CD4-positive, alpha-beta T cell treated with Interferon gamma for 1 hour (primary cell): ENCODE data around the gene DCAF10.
"Not testable (repeated sequence)": the region's sequence is repeated elsewhere in the genome, so short reads cannot be mapped to it uniquely, and the experiment has no call there.

Source experiments
- DNase-seq: peaks from one replicate; pipeline ENCODE4 v3.0.0-alpha.2; 2020

Gene DCAF10

DNA sequence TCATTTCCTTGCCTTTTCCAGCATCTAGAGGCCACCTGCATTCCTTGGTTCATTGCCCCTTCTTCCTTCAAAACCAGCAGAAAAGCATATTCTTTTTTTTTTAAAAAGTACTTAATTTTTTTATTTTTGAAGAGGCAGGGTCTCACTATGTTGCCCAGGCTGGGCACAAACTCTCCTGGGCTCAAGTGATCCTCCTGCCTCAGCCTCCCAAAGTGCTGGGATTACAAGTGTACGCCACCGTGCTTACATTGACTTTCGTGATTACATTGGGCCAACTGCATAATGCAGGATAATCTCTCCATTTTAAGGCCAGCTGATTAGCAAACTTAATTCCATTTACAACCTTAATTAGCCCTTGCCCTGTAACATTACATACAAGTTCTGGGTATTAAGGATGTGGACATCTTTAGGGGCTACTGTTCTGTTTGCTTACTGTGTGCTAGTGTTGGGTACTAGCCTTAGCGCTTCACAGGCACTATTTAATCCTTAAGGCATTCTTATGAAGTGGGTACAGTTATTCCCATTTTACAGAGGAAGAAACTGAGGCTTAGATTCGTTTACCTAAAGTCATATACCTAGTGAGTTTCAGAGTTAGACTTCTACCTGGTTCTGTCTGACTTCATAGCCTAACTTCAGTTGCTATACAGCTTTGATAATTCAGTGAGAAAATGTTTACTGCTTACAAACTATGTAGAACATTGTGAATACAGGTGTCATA, 69.6 kb downstream of the DCAF10 start:
- no peak for DNase-seq

- no peak for DNase-seq
These were observed 70.2 kb downstream of the DCAF10 start for GRCh38 chr9:37870799-37871176.

DNA sequence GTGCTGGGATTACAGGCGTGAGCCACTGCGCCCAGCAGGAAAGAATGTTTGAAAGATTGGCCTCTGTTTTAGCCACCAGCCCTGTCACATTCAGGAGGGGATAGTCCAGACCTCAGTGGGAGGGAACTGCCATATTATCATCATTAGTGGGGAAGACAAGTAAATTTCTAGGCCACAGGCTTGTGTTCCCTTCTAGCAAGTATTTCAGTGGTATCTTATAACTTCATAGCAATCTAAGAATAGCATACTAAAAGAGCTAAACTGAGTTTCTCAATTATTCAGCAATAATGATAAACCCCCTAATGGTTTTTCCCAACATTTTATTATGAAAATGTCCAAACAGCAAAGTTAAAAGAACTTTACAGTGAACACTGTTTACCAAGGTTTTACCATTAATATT, 73.4 kb downstream of the DCAF10 start:
- DNase-seq = no peak

GRCh38 chr9:37876376-37876775, 75.8 kb downstream of the DCAF10 start:
- no peak for DNase-seq

- no peak for DNase-seq
These were observed 80.4 kb downstream of the DCAF10 start for GRCh38 chr9:37880916-37881479.

DNA sequence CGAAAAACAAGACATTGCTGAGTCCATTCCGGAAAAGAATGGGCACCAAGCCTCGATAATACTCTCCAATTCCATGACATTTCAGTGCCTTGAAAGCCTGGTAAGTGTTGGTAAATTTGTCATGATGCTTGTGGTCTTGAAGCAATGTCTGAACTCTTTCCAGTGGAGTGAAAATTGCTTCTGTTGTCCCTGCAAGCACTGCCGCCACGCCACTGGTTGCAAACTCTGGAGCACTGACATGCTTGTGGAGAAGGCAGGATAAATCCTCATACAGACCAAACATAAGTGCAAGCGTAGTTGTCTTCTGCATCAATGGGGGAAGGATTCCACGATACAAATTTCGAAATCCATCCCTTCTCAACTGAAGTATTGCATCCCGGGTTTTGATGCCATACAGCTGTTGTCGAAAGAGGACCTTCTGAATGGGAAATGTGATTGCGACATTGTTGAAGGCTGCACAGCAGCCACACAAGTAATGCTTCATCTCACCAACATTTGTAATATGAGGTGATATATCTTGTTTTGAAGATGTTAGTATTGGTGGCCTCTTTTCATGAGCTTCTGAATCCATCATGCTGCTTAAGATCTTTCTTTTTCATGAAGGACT, 87.5 kb downstream of the DCAF10 start:
- DNase-seq = not testable (repeated sequence)

DNA sequence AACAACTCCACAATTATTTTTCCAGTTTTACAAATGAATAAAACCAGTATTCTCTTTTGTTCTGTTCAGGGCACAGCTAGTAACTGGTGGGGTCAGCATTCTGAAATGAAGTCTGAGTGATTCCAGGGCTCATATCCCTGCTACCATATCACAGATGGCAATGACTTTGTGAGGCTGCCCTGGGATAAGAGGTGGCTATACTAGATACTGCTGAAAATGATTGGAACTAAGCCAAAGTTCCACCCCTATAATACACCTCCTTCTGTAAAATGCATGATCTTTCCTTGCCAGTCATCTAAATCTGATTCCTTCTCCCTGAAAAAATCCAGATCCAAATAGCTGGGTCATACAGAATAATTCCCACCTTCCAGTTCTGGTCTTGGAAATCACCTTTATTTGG, 88.9 kb downstream of the DCAF10 start:
- no peak for DNase-seq

DNA sequence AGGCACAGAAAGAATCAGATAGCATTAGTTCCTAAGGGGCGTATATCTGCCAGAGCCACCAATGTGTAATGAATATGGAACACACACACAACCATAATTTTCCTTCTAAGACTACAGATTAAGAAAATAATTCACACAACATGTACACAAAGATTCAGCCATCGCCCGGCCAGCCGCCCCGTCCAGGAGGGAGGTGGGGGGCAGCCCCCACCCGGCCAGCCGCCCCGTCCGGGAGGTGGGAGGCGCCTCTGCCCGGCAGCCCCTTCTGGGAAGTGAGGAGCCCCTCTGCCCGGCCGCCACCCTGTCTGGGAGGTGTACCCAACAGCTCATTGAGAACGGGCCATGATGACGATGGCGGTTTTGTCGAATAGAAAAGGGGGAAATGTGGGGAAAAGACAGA, 90.4 kb downstream of the DCAF10 start:
- DNase-seq = not testable (repeated sequence)

- no peak for DNase-seq
These were observed 91.5 kb downstream of the DCAF10 start for GRCh38 chr9:37892063-37892462.

- no peak for DNase-seq
These were observed 97.1 kb downstream of the DCAF10 start for GRCh38 chr9:37897665-37898064.

DNA sequence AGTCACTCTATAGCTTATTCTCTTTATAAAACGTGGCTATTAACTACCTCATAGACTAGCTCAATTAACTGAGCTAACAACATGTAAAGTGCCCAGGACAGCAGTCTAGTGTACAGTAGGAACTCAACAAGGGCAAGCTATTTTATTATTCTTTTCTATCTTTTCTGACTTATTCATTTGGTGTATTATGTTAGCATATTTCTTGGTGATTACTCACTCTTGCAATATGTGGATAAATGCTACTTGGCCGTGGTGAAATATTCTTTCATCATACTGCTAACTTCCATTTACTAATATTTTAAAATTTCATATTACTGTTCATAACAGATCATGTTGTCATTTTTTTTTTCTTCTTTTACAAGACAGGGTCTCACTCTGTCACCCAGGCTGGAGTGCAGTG, 98.4 kb downstream of the DCAF10 start:
- no peak for DNase-seq

- no peak for DNase-seq
These were observed 101.5 kb downstream of the DCAF10 start for GRCh38 chr9:37902131-37902530.

GRCh38 chr9:37902796-37903646, 102.4 kb downstream of the DCAF10 start:
- no peak for DNase-seq

DNA sequence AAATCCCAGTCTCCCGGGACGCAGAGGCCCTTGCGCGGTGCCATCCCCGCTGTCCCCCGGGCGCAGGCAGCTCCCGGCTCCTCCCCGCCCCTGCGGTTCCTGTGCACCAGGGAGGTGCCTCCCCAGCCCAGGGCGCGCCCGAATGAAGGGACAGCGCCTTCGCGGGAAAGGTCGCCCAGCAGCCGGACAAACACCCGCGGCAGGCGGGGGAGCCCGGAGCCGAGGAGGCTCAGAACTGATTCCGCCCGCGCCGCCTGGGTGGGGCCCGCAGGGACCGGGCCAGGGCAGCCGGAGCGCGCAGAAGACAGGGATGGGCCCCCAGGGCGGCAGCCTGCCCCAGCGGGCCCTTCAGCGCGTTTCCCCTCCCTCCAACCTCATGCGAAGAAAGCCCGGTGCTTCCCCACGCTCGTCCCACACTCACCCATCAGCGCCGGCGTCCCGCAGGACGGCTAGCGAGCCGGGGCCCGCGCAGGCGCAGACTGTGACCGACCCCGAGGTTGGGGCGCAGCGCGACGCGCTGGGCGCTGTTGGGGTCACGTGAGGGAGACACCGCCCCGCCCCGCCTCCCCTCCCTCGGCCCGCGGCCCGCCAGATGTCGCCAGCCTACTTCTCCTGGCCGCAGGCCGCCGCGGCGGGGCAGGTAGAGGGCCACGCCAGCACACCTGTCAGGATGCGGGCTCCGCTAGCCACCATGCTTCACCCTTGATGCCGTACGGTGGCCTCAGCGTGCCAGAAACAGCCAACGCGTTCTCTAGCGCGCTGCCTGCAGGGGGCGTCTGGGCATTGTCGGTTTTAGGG, 103.2 kb downstream of the DCAF10 start, which contains the start of gene SLC25A51:
SLC25A51 (minus strand) TSS at position 481 of the 798 bp plus-strand sequence. CDS start 15,577 bp downstream, outside the sequence.
- DNase-seq = peak; percentile 92

DNA sequence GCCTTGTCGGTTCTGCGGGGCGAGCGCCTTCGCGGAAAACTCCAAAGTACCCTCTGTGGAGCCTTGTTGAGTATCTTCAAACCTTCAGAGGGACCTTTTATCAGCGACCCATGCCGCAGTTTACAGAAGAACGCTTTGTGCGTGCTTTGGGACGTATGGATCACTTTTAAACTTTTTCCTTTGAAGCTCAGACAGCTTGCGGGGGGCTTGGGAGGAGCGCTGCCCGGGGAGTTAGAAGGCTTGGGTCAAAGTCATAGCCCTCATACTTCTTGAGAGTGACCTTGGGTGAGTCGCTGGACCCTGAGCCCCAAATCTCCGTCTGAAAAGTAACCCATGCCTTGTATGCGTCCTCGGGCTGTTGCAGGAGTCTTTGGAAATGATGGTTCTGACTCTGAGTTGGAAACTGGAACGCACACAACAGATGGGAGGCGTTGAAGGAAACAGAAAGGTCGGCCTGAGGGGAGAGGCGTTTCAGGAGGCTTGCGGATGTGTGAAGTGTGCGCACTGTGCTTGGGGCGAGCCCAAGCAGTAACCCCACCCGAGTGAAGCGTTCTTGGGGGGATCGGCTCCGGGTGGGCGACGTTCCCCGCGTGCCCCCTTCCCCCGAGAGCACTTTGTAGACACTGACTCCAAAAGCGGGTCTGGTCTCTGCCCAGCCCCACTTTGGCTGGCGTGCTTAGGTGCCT, 104.0 kb downstream of the DCAF10 start:
- no peak for DNase-seq

- DNase-seq = no peak
These were observed 104.5 kb downstream of the DCAF10 start for GRCh38 chr9:37905131-37905505.

DNA sequence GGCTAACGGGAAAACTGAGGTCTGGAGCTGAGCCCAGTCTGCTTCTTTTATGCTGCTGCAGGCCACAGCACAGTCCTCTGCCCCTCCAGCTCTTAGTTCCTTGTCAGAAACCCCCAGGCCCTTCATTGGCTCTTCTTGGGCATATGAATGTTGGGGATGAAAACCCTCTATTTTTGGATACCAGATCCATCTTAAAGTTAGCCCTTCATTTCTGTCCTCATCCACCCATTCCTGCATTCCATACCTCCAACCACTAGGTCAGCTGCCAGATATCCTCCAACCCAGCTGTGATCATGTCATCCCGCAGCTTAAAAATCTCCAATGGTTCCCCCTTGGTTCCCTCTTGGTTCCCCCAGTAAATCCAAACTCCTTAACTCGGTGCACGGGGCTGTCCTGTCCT, 105.2 kb downstream of the DCAF10 start:
- DNase-seq = no peak

DNA sequence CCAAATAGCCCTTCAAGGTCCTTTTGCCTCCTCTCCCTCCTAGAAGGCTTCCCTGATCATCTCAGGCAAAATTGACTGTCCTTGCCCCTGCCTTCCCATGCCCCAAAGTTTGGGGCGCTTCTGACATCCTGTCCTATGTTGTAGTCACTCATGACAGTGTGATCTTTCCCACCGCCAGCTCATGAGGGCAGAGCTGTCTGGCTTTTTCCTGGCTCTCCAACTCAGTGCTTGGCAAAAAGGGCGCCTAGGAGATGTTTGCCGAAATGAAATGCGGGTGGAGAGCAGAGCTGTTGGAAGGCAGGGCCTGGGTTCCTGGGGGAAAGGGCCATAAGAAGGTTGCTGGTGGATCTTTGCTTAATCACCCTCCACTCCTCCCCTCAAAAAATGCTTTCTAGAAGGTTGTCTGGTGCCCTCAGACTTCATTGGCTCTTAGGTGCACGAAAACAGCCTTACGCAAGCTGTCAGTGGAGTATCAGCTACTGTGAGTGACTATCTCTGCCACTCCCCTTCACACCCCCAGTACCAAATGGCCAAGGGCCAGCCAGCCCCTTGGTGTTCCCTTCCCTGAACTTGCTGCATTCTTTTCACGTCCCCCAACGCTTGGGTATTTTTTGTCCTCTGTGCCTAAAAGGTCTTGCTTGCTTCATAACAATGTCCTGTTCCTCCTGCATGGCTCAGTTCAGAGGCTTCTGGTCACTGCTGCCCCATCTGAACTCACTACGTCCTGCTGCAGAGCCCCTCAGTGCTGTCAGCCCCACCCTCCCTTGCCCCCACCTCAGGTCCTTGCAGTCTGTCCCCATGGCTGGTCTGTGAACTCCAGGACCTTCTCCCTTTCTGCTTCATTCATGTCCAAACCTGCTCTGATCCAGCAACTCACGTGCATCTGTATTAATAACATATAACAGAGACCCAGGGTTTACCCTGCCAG, 106.0 kb downstream of the DCAF10 start:
- DNase-seq = no peak

GRCh38 chr9:37908283-37908682, 107.7 kb downstream of the DCAF10 start:
- no peak for DNase-seq

- peak; percentile 56 for DNase-seq
These were observed 108.1 kb downstream of the DCAF10 start for GRCh38 chr9:37908698-37909186.

DNA sequence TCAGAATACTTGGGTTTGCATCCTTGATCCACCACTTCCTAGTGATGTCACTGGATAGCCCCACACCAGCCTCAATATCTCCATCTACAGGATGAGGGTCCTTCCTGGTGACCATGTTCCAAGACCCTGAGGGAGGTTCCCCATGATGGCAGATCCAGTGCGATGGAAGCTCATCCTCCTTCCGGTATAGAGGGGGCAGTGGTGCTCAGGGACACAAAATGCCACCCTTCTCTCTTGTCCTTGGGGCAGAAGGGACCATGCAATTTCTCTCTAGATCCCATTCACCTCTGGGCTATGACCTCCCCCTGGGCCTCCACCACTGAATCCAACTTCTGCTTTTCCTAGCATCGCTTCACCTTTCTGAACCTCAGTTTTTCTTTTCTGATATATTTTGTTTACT, 108.7 kb downstream of the DCAF10 start:
- DNase-seq = no peak
